Articular chondrocyte of knee joint (primary cell): ENCODE data around the gene MANSC1. TPM values are rescaled to one million over a fixed set of nuclear protein-coding genes. Genes with fewer than 3 reads are reported as not detected.

Experiments
- small RNA-seq: library from RNA; depleted of rRNA; stranded (forward); fragments of <200 nt; gene quantifications from one replicate; pipeline ENCODE3, GENCODE V24; 2012
- total RNA-seq: library from RNA; depleted of rRNA; stranded (reverse); fragments of >200 nt; gene quantifications from 2 replicates; pipeline ENCODE4 v1.2.3, GENCODE V29; 2012

MANSC1 gene
- total RNA-seq = 14.5 and 16.2 TPM in 2 replicates

GRCh38 chr12:12349711-12350665 is at the start of gene MANSC1:
TSS of gene MANSC1 (minus strand) at chr12:12350242. CDS start at chr12:12343314, 6,928 bp downstream.

GRCh38 chr12:12356896-12357718 is 7.1 kb upstream of the MANSC1 start, which contains the start of gene BORCS5:
TSS of gene BORCS5 (plus strand) at chr12:12357078. CDS start at chr12:12357452, 374 bp downstream.

Small RNA genes lying within 50 kb of the gene (small RNA-seq; reads per million reads assigned to genes)
- not detected for gene RNU6-318P

Other genes starting within 250 kb of the MANSC1 start
- gene LRP6, start 83.2 kb downstream of the MANSC1 start, total RNA-seq = 38.4 and 42.5 TPM in 2 replicates
- gene BORCS5, start 6.8 kb upstream of the MANSC1 start, total RNA-seq = 17.0 and 18.0 TPM in 2 replicates
- 7.7 and 10.7 TPM in 2 replicates for gene DUSP16, start 212.6 kb upstream of the MANSC1 start, total RNA-seq